ENCODE measurements around the gene SOX6. TPM values are rescaled to one million over a fixed set of nuclear protein-coding genes. Genes with fewer than 3 reads are reported as not detected.

Gene SOX6
- total RNA-seq, 1 experiment from 2014 or later, result 18.5 TPM

GRCh38 chr11:16293204-16293681 lies 63.1 kb downstream of the SOX6 start:
- DNase-seq (ENCODE audit: low read depth in 1 of 2, low spot score in 2 of 2), result peak in 1 of 2 experiments; percentile 34
- H3K27ac ChIP-seq, result no peak overlapping the region
- no peaks in the 10 kb centered on the region for H3K27me3 ChIP-seq (replicated peaks)
- H3K9me3 ChIP-seq (replicated peaks), result no peaks in the 10 kb centered on the region; the same call in 1 of the 2 replicates
- no peaks in the 10 kb centered on the region for H3K36me3 ChIP-seq
- peaks cover 6% of the 10 kb centered on the region for H3K4me1 ChIP-seq (replicated peaks)
- H3K4me3 ChIP-seq, result no peak overlapping the region

- Histone ChIP-seq H3K4me3 (no peak overlapping the region), H3K9me3 (replicated peaks) (no peaks in the 10 kb centered on the region; the same call in 1 of the 2 replicates), H3K27ac (no peak overlapping the region), H3K4me1 (replicated peaks) (peaks cover 6% of the 10 kb centered on the region), H3K27me3 (replicated peaks) (no peaks in the 10 kb centered on the region), H3K36me3 (no peaks in the 10 kb centered on the region)
- DNase-seq (ENCODE audit: low read depth in 1 of 2, low spot score in 2 of 2), result no peak
Observed at GRCh38 chr11:16292167-16292859, 64.0 kb downstream of the SOX6 start.

- Histone ChIP-seq H3K4me3 (no peak overlapping the region), H3K4me1 (replicated peaks) (peaks cover 6% of the 10 kb centered on the region), H3K36me3 (no peaks in the 10 kb centered on the region), H3K9me3 (replicated peaks) (no peaks in the 10 kb centered on the region; the same call in 1 of the 2 replicates), H3K27ac (no peak overlapping the region), H3K27me3 (replicated peaks) (no peaks in the 10 kb centered on the region)
- DNase-seq (ENCODE audit: low read depth in 1 of 2, low spot score in 2 of 2), result no peak
Observed at GRCh38 chr11:16291729-16292128, 64.6 kb downstream of the SOX6 start.

DNA sequence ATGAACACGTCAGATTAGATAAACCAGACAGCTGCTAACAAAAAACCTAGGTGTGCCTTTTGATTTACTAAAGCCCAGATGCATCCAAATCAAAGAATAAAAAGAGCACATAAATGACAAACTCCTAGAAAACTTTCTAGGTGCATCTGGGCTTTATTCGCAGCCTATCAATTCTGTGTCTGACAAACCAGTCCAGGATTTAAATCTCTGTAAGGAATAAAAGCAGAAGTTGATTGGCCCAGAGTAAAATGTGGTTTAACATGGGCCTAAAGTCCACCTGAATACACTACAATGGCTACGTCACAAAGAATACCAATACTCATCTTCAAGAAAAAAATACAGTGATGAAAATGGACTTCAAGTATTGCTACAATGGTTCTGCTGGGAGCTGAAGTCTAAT lies 66.8 kb downstream of the SOX6 start:
- Histone ChIP-seq H3K9me3 (replicated peaks) (no peaks in the 10 kb centered on the region), H3K27ac (no peak overlapping the region), H3K4me3 (no peak overlapping the region), H3K4me1 (replicated peaks) (peaks cover 6% of the 10 kb centered on the region), H3K36me3 (no peaks in the 10 kb centered on the region), H3K27me3 (replicated peaks) (no peaks in the 10 kb centered on the region)
- DNase-seq (ENCODE audit: low read depth in 1 of 2, low spot score in 2 of 2), result no peak

DNA sequence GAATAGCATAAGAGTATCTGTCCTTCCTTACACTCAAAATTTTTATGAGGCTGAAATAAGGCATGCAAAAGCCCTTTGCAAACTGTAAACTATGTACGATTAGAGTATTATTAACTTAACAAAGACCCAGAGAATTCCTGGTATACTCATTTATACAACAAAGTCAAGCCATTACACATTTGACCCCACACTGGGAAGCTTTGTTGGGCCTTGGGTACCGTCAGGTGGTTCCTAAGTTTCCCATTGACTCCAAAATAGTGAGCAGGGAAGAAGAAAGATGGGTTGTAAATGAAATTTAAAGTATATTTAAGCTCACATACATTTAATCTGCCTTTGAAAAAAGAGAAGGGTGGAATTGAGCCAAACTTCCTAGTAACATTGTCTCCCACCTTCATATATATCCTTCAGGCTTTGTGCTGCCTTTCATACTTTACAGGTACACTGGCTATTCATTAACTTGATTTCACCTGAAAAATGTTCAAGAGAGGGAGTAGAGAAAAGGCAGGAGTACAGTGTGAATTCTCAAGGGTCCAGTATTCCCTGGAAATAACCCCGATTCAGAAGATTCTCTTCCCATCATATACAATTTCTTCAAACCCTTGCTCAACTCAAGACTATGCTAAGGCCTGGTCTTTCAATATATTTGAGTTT lies 68.6 kb downstream of the SOX6 start:
- Histone ChIP-seq H3K27ac (no peak overlapping the region), H3K4me3 (no peak overlapping the region), H3K36me3 (no peaks in the 10 kb centered on the region), H3K4me1 (replicated peaks) (no peaks in the 10 kb centered on the region), H3K9me3 (replicated peaks) (no peaks in the 10 kb centered on the region), H3K27me3 (replicated peaks) (no peaks in the 10 kb centered on the region)
- DNase-seq (ENCODE audit: low read depth in 1 of 2, low spot score in 2 of 2), result no peak

GRCh38 chr11:16286095-16286494 lies 70.3 kb downstream of the SOX6 start:
- no peak overlapping the region for H3K27ac ChIP-seq
- no peak for DNase-seq (ENCODE audit: low read depth in 1 of 2, low spot score in 2 of 2)
- H3K9me3 ChIP-seq (replicated peaks), result no peaks in the 10 kb centered on the region
- no peaks in the 10 kb centered on the region for H3K4me1 ChIP-seq (replicated peaks)
- no peaks in the 10 kb centered on the region for H3K36me3 ChIP-seq
- H3K4me3 ChIP-seq, result no peak overlapping the region
- no peaks in the 10 kb centered on the region for H3K27me3 ChIP-seq (replicated peaks)

DNA sequence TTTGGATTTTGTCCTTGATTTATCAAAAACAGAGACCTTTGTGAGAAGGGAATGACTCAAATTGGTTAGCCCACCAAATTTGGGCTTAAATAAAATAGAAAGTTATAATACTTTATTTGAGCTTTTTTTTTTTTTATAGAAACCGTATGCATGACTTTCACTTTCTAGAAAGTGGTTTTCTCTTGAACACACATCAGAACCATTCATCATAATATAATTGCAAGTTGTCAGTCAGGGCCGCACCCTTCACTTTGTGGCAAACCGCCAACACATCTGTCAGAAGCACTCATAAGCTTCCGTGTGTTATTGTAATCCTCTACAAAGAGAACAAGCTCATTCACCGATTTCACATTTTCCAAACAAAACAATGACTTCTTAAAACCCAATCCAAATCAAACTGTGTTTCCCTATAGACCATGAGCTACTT lies 76.1 kb downstream of the SOX6 start:
- no peak overlapping the region for H3K27ac ChIP-seq
- no peaks in the 10 kb centered on the region for H3K36me3 ChIP-seq
- H3K4me3 ChIP-seq, result no peak overlapping the region
- H3K4me1 ChIP-seq (replicated peaks), result no peaks in the 10 kb centered on the region
- no peak for DNase-seq (ENCODE audit: low read depth in 1 of 2, low spot score in 2 of 2)
- H3K27me3 ChIP-seq (replicated peaks), result no peaks in the 10 kb centered on the region
- H3K9me3 ChIP-seq (replicated peaks), result no peaks in the 10 kb centered on the region

- Histone ChIP-seq H3K4me1 (replicated peaks) (no peaks in the 10 kb centered on the region), H3K4me3 (no peak overlapping the region), H3K27ac (no peak overlapping the region), H3K36me3 (no peaks in the 10 kb centered on the region), H3K27me3 (replicated peaks) (no peaks in the 10 kb centered on the region), H3K9me3 (replicated peaks) (no peaks in the 10 kb centered on the region)
- no peak for DNase-seq (ENCODE audit: low read depth in 1 of 2, low spot score in 2 of 2)
Observed at GRCh38 chr11:16279524-16279923, 76.8 kb downstream of the SOX6 start.

- H3K27me3 ChIP-seq (replicated peaks), result no peaks in the 10 kb centered on the region
- no peaks in the 10 kb centered on the region for H3K4me1 ChIP-seq (replicated peaks)
- no peak overlapping the region for H3K4me3 ChIP-seq
- DNase-seq (ENCODE audit: low read depth in 1 of 2, low spot score in 2 of 2), result no peak
- H3K36me3 ChIP-seq, result no peaks in the 10 kb centered on the region
- no peaks in the 10 kb centered on the region for H3K9me3 ChIP-seq (replicated peaks)
- no peak overlapping the region for H3K27ac ChIP-seq
Observed at GRCh38 chr11:16278979-16279378, 77.4 kb downstream of the SOX6 start.

- Histone ChIP-seq H3K36me3 (no peaks in the 10 kb centered on the region), H3K9me3 (replicated peaks) (no peaks in the 10 kb centered on the region), H3K27me3 (replicated peaks) (no peaks in the 10 kb centered on the region), H3K27ac (no peak overlapping the region), H3K4me3 (no peak overlapping the region), H3K4me1 (replicated peaks) (no peaks in the 10 kb centered on the region)
- no peak for DNase-seq (ENCODE audit: low read depth in 1 of 2, low spot score in 2 of 2)
Observed at GRCh38 chr11:16278273-16278672, 78.1 kb downstream of the SOX6 start.

- Histone ChIP-seq H3K27ac (no peak overlapping the region), H3K27me3 (replicated peaks) (no peaks in the 10 kb centered on the region), H3K4me3 (no peak overlapping the region), H3K36me3 (no peaks in the 10 kb centered on the region), H3K4me1 (replicated peaks) (no peaks in the 10 kb centered on the region), H3K9me3 (replicated peaks) (no peaks in the 10 kb centered on the region)
- DNase-seq (ENCODE audit: low read depth in 1 of 2, low spot score in 2 of 2), result no peak
Observed at GRCh38 chr11:16276251-16276650, 80.1 kb downstream of the SOX6 start.

- no peaks in the 10 kb centered on the region for H3K36me3 ChIP-seq
- H3K9me3 ChIP-seq (replicated peaks), result no peaks in the 10 kb centered on the region
- DNase-seq (ENCODE audit: low read depth in 1 of 2, low spot score in 2 of 2), result no peak
- H3K27me3 ChIP-seq (replicated peaks), result no peaks in the 10 kb centered on the region
- no peaks in the 10 kb centered on the region for H3K4me1 ChIP-seq (replicated peaks)
- no peak overlapping the region for H3K4me3 ChIP-seq
- no peak overlapping the region for H3K27ac ChIP-seq
Observed at GRCh38 chr11:16271258-16271657, 85.1 kb downstream of the SOX6 start.

DNA sequence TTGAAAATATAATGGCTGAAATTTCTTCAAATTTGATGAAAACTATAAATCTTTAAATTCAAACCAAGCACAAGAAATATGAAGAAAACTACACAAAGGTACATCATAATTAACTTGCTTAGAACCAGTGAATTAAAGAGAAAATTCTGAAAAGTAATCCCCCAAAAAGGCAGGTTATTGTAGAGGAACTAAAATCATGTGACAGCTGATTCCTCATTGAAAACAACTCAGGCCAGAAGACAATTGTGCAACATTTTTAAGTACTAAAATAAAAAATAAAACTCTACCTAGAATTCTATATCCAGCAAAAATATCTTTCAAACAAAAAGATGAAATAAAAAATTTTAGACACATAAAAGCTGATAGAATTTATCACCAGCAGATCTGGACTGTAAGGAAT lies 90.3 kb downstream of the SOX6 start:
- H3K27me3 ChIP-seq (replicated peaks), result no peaks in the 10 kb centered on the region
- no peak for DNase-seq (ENCODE audit: low read depth in 1 of 2, low spot score in 2 of 2)
- no peaks in the 10 kb centered on the region for H3K9me3 ChIP-seq (replicated peaks)
- H3K4me1 ChIP-seq (replicated peaks), result no peaks in the 10 kb centered on the region
- no peaks in the 10 kb centered on the region for H3K36me3 ChIP-seq
- no peak overlapping the region for H3K27ac ChIP-seq
- H3K4me3 ChIP-seq, result no peak overlapping the region

DNA sequence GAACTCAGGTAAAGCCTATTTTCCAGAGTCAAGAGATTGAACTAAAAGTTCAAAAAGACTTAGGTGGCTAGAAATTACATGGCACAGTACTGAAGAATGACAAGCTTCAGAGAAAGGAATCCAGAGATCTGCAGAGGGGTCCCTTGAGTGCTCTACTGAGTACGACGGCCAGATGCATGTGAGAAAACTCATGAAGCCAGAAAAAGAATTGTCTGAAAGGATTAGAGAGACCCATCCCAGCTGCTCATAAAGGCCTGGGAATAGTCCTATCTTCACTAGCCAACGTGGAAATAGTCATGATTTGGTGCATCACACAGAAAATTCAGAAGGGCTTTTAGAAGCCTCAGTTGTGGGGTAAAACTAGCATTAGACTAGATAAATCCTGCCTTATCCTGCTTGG lies 91.3 kb downstream of the SOX6 start:
- H3K27me3 ChIP-seq (replicated peaks), result no peaks in the 10 kb centered on the region
- no peak for DNase-seq (ENCODE audit: low read depth in 1 of 2, low spot score in 2 of 2)

More for the DNA sequence above, 91.3 kb downstream of the SOX6 start:
- no peaks in the 10 kb centered on the region for H3K4me1 ChIP-seq (replicated peaks)
- H3K27ac ChIP-seq, result no peak overlapping the region
- H3K4me3 ChIP-seq, result no peak overlapping the region
- no peaks in the 10 kb centered on the region for H3K36me3 ChIP-seq
- no peaks in the 10 kb centered on the region for H3K9me3 ChIP-seq (replicated peaks)

Data from SJSA1 (cell line).